A549 treated with RU486 at 1 μM for 4 hours (cell line): ENCODE results near the gene SPINT2. TPM values are rescaled to one million over a fixed set of nuclear protein-coding genes. Genes with fewer than 3 reads are reported as not detected.

Source experiments
- total RNA-seq: library from RNA; stranded (reverse); fragments of 200-300 nt; extraction: Qiagen RNA extraction; gene quantifications from 5 replicates; pipeline ENCODE4 v1.2.3, GENCODE V29; 2022; ENCODE audit warnings: low read depth

SPINT2 gene
- total RNA-seq: 262 to 412 TPM (median 361 TPM) in 5 replicates

GRCh38 chr19:38264486-38265212 is at the start of gene SPINT2:
Gene SPINT2 (plus strand): TSS chr19:38264573. CDS start chr19:38264893, 320 bp downstream.

GRCh38 chr19:38224014-38224862 is 40.1 kb upstream of the SPINT2 start, which contains the start of gene DPF1:
Gene DPF1 (minus strand): TSS chr19:38224222. CDS start chr19:38224142, 80 bp downstream.

GRCh38 chr19:38303517-38304351 is 39.4 kb downstream of the SPINT2 start, which contains the start of gene C19orf33:
Gene C19orf33 (plus strand): TSS chr19:38304251. CDS start chr19:38304262, 11 bp downstream.

GRCh38 chr19:38315657-38316476 is 51.5 kb downstream of the SPINT2 start, which contains the start of gene YIF1B:
Gene YIF1B (minus strand): TSS chr19:38315947. CDS start chr19:38315917, 30 bp downstream.

GRCh38 chr19:38319421-38320258 is 55.3 kb downstream of the SPINT2 start, which contains the start of gene KCNK6:
Gene KCNK6 (plus strand): TSS chr19:38319845. CDS start chr19:38319951, 106 bp downstream.

Other genes with a start within 250 kb of the SPINT2 start
- 3.0 to 4.4 TPM (median 3.6 TPM) in 5 replicates for gene DPF1, start 40.4 kb upstream of the SPINT2 start, total RNA-seq
- 107 to 158 TPM (median 132 TPM) in 5 replicates for gene PPP1R14A, start 8.2 kb upstream of the SPINT2 start, total RNA-seq
- 617 to 825 TPM (median 744 TPM) in 5 replicates for gene C19orf33, start 39.7 kb downstream of the SPINT2 start, total RNA-seq
- 89.6 to 134 TPM (median 124 TPM) in 5 replicates for gene YIF1B, start 51.4 kb downstream of the SPINT2 start, total RNA-seq
- 4.3 to 6.0 TPM (median 5.1 TPM) in 5 replicates for gene KCNK6, start 55.3 kb downstream of the SPINT2 start, total RNA-seq
- 0.99 to 1.7 TPM (median 1.4 TPM) in 5 replicates for gene CATSPERG, start 71.3 kb downstream of the SPINT2 start, total RNA-seq
- gene PSMD8, start 110.0 kb downstream of the SPINT2 start, total RNA-seq: 470 to 589 TPM (median 496 TPM) in 5 replicates
- 0.11 to 0.75 TPM (median 0.47 TPM) in 5 replicates for gene GGN, start 123.5 kb downstream of the SPINT2 start, total RNA-seq
- gene SPRED3, start 124.1 kb downstream of the SPINT2 start, total RNA-seq: 1.9 to 4.0 TPM (median 3.4 TPM) in 5 replicates
- 16.8 to 31.3 TPM (median 25.6 TPM) in 5 replicates for gene FAM98C, start 138.5 kb downstream of the SPINT2 start, total RNA-seq
- gene RASGRP4, start 161.6 kb downstream of the SPINT2 start, total RNA-seq: 0.09 TPM in 1 of 5 replicates, not detected in the others
- 4.0 to 6.1 TPM (median 5.0 TPM) in 5 replicates for gene RYR1, start 169.1 kb downstream of the SPINT2 start, total RNA-seq